Hepatocyte (in vitro differentiated cells): Measurements from ENCODE around the gene SRPK2. TPM values are rescaled to one million over a fixed set of nuclear protein-coding genes. Genes with fewer than 3 reads are reported as not detected.
A peak's percentile ranks its signal among the peaks of the same experiment; 100 is the strongest.
"Not testable (repeated sequence)": the region's sequence is repeated elsewhere in the genome, so short reads cannot be mapped to it uniquely, and the experiment has no call there.

Experiments
- DNase-seq: peaks from one replicate; pipeline ENCODE4 v3.0.0-alpha.2; 2016; ENCODE audit warnings: low spot score
- H2AFZ ChIP-seq: fragments of 200-600 bp; sonication (generic); 2 replicates; pipeline ENCODE4 v1.6.0; 2016; ENCODE audit warnings: antibody characterized with exemption, mild to moderate bottlenecking
- H3K27ac ChIP-seq: fragments of 200-600 bp; sonication (generic); 2 replicates; pipeline ENCODE4 v1.5.1; 2016; ENCODE audit warnings: mild to moderate bottlenecking
- H3K27me3 ChIP-seq: fragments of 200-600 bp; sonication (generic); 2 replicates; pipeline ENCODE4 v1.6.1; 2016
- H3K36me3 ChIP-seq: fragments of 200-600 bp; sonication (generic); replicated peaks from 2 replicates; pipeline ENCODE4 v1.5.1; 2016; ENCODE audit warnings: low read depth; ENCODE audit not compliant: insufficient read depth
- H3K4me1 ChIP-seq: fragments of 200-600 bp; sonication (generic); 2 replicates; pipeline ENCODE4 v1.5.1; 2016; ENCODE audit warnings: mild to moderate bottlenecking, moderate library complexity; ENCODE audit not compliant: insufficient read depth
- H3K4me2 ChIP-seq: fragments of 200-600 bp; sonication (generic); 2 replicates; pipeline ENCODE4 v1.6.0; 2016
- H3K4me3 ChIP-seq: fragments of 200-600 bp; sonication (generic); 2 replicates; pipeline ENCODE4 v1.5.1; 2016; ENCODE audit warnings: mild to moderate bottlenecking
- H3K79me2 ChIP-seq: fragments of 200-600 bp; sonication (generic); 2 replicates; pipeline ENCODE4 v1.6.0; 2017; ENCODE audit warnings: mild to moderate bottlenecking
- H3K9me2 ChIP-seq: fragments of 200-600 bp; sonication (generic); replicated peaks from 2 replicates; pipeline ENCODE4 v1.6.0; 2017; ENCODE audit warnings: mild to moderate bottlenecking; ENCODE audit not compliant: insufficient read depth
- H3K9me3 ChIP-seq: fragments of 200-600 bp; sonication (generic); 2 replicates; pipeline ENCODE4 v1.5.1; 2016; ENCODE audit warnings: low read depth, mild to moderate bottlenecking
- H4K20me1 ChIP-seq: fragments of 200-600 bp; sonication (generic); 2 replicates; pipeline ENCODE4 v1.6.0; 2016; ENCODE audit warnings: mild to moderate bottlenecking; ENCODE audit not compliant: insufficient read depth, poor library complexity, severe bottlenecking
- EZH2 ChIP-seq: fragments of 200-600 bp; sonication (generic); IDR thresholded peaks from 2 replicates; pipeline ENCODE4 v1.6.1; 2016; ENCODE audit warnings: antibody characterized with exemption, mild to moderate bottlenecking, borderline replicate concordance
- EZH2phosphoT487 ChIP-seq: fragments of 200-600 bp; sonication (generic); IDR thresholded peaks from one replicate; pipeline ENCODE4 v1.6.1; 2018; ENCODE audit warnings: antibody characterized with exemption, mild to moderate bottlenecking, low read depth, moderate library complexity; ENCODE audit not compliant: unreplicated experiment, severe bottlenecking
- WGBS: methylation state at CpG from one replicate; pipeline ENCODE4 v1.1.6; 2016; ENCODE audit warnings: low lambda C conversion rate; ENCODE audit errors: missing lambda C conversion rate; 5-methylcytosine and 5-hydroxymethylcytosine counted together
- polyA plus RNA-seq: library from polyadenylated mRNA; unstranded; fragments of >200 nt; fragmentation: Nextera tagmentation; extraction: Ambion mirVana; gene quantifications from 2 replicates; pipeline ENCODE4 v1.2.1, GENCODE V29; 2016
- total RNA-seq: library from RNA; depleted of rRNA; stranded (reverse); fragments of >200 nt; gene quantifications from 2 replicates; pipeline ENCODE4 v1.2.3, GENCODE V29; 2014
- TF ChIP-seq, protein P1 (sequence below): fragments of 200-600 bp; sonication (generic); IDR thresholded peaks from 2 replicates; pipeline ENCODE4 v1.5.1; 2016; ENCODE audit warnings: antibody characterized with exemption, mild to moderate bottlenecking; ENCODE audit not compliant: poor library complexity

Gene SRPK2
- total and polyA plus RNA-seq, 2 experiments from 2014 or later = 41.4 to 46.1 TPM

DNA sequence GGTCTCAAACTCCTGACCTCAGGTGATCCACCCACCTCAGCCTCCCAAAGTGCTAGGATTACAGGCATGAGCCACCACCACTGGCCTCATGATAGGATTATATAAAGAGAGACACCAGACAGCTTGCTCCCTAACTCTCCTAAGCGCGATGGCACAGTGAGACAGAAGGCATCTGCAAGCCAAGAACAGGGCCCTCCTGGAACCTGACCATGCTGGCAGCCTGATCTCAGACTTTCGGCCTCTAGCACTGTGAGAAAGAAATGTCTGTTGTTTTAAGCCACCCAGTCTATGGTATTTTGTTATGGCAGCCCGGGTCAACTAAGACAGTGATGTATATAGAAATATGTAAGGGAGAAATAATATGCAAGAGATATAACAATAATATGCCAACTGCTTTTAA lies 51.2 kb downstream of the SRPK2 start:
- WGBS = 97% methylated on average over 4 of the region's 4 CpGs

DNA sequence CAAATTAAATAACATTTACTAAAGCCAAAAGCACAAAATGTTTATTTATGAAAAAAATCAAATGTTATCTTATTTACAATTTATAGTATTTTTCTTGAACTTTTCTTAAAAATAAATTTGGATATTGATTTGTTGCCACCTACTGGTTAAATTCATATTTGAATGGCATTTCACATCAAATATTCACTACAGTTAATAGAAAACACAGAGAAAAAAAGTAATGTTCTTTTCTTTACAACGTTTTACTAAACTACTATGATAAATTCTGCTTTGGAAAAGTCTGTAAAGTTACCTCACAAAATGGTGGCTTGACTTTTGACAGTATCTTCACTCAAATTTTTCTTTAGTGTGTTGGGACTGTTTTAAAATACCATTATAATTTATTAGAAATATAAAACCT lies 52.7 kb downstream of the SRPK2 start:
- H3K9me3 ChIP-seq = no peaks in the 10 kb centered on the region
- peaks cover 8% of the 10 kb centered on the region for H4K20me1 ChIP-seq
- no peaks in the 10 kb centered on the region for H3K9me2 ChIP-seq
- no peaks in the 10 kb centered on the region for H3K4me1 ChIP-seq
- 87% methylated on average over 1 of the region's 1 CpG for WGBS
- peaks cover 69% of the 10 kb centered on the region for H3K79me2 ChIP-seq
- H3K36me3 ChIP-seq = no peaks in the 10 kb centered on the region
- TF ChIP-seq EZH2phosphoT487 (no peak), EZH2 (no peak)
- TF ChIP-seq, protein P1, sequence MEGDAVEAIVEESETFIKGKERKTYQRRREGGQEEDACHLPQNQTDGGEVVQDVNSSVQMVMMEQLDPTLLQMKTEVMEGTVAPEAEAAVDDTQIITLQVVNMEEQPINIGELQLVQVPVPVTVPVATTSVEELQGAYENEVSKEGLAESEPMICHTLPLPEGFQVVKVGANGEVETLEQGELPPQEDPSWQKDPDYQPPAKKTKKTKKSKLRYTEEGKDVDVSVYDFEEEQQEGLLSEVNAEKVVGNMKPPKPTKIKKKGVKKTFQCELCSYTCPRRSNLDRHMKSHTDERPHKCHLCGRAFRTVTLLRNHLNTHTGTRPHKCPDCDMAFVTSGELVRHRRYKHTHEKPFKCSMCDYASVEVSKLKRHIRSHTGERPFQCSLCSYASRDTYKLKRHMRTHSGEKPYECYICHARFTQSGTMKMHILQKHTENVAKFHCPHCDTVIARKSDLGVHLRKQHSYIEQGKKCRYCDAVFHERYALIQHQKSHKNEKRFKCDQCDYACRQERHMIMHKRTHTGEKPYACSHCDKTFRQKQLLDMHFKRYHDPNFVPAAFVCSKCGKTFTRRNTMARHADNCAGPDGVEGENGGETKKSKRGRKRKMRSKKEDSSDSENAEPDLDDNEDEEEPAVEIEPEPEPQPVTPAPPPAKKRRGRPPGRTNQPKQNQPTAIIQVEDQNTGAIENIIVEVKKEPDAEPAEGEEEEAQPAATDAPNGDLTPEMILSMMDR = peak; percentile 54
- H3K27me3 ChIP-seq = no peaks in the 10 kb centered on the region
- DNase-seq = no peak
- H3K4me2 ChIP-seq = no peak overlapping the region
- H3K27ac ChIP-seq = no peak overlapping the region
- no peak overlapping the region for H2AFZ ChIP-seq
- no peak overlapping the region for H3K4me3 ChIP-seq

More for the DNA sequence above, 51.2 kb downstream of the SRPK2 start:
- no peak overlapping the region for H2AFZ ChIP-seq
- H3K4me2 ChIP-seq = no peak overlapping the region
- H3K9me3 ChIP-seq = no peaks in the 10 kb centered on the region
- peaks cover 13% of the 10 kb centered on the region for H4K20me1 ChIP-seq
- no peaks in the 10 kb centered on the region for H3K9me2 ChIP-seq
- H3K27me3 ChIP-seq = no peaks in the 10 kb centered on the region
- no peaks in the 10 kb centered on the region for H3K4me1 ChIP-seq
- no peak overlapping the region for H3K4me3 ChIP-seq
- H3K36me3 ChIP-seq = no peaks in the 10 kb centered on the region
- TF ChIP-seq, protein P1 = no peak
- TF ChIP-seq EZH2 = no peak
- no peak for TF ChIP-seq EZH2phosphoT487
- H3K27ac ChIP-seq = no peak overlapping the region
- no peak for DNase-seq
- H3K79me2 ChIP-seq = peaks cover 69% of the 10 kb centered on the region

DNA sequence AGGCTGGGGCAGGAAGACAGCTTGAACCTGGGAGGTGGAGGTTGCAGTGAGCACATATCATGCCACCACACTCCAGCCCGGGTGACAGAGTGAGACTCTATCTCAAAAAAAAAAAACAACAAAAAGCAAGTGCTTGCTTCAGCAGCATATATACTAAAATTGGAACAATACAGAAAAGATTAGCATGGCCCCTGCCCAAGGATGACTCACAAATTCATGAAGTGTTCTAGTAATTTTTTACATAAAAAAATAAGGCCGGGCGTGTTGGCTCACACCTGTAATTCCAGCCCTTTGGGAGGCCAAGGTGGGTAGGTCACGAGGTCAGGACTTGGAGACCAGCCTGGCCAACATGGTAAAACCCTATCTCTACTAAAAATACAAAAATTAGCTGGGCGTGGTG lies 56.1 kb downstream of the SRPK2 start:
- DNase-seq = not testable (repeated sequence)
- H3K79me2 ChIP-seq = peaks cover 79% of the 10 kb centered on the region

DNA sequence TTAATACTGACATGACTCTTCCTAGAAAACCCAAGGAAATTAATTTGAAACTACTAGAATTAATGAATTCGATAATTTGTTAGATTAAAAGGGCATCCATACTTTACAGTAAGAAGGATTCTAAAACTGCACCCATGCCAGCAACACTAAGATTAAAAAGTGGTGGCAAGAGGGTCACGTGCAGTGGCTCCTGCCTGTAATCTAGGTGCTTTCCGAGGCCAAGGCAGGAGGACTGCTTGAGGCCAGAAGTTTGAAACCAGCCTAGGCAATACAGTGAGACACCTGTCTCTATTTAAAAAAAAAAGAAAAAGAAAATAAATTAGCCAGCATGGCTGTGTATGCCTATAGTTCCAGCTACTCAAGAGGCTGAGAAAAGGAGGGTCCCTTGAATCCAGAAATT lies 58.2 kb downstream of the SRPK2 start:
- Histone ChIP-seq H3K79me2 (peaks cover 91% of the 10 kb centered on the region), H2AFZ (no peak overlapping the region), H3K27ac (no peak overlapping the region), H3K4me2 (no peak overlapping the region), H3K4me3 (no peak overlapping the region), H3K9me3 (no peaks in the 10 kb centered on the region), H3K4me1 (no peaks in the 10 kb centered on the region), H3K9me2 (no peaks in the 10 kb centered on the region), H3K27me3 (no peaks in the 10 kb centered on the region), H3K36me3 (no peaks in the 10 kb centered on the region), H4K20me1 (peaks cover 17% of the 10 kb centered on the region)
- TF ChIP-seq EZH2phosphoT487 (no peak), EZH2 (no peak)
- TF ChIP-seq, protein P1 = no peak
- WGBS = 96% methylated on average over 3 of the region's 3 CpGs
- DNase-seq = no peak

More for the DNA sequence above, 56.1 kb downstream of the SRPK2 start:
- not testable (repeated sequence) for H3K36me3 ChIP-seq, H2AFZ ChIP-seq, H3K4me3 ChIP-seq, H3K27me3 ChIP-seq, H3K4me2 ChIP-seq, H3K4me1 ChIP-seq, H3K9me3 ChIP-seq, H3K9me2 ChIP-seq, H3K27ac ChIP-seq
- 93% methylated on average over 5 of the region's 5 CpGs for WGBS
- peaks cover 22% of the 10 kb centered on the region for H4K20me1 ChIP-seq
